HEK293T (cell line): ENCODE measurements around the gene ESR2.

ENCODE experiments used
- CTCF ChIA-PET: fragments of 350-600 bp; formaldehyde crosslinking; extraction: SDS; loops from one replicate; lab custom pipeline; 2021; ENCODE audit warnings: antibody characterized with exemption, inconsistent platforms; lab: Yijun Ruan, JAX
- POLR2A ChIA-PET: fragments of 350-600 bp; formaldehyde crosslinking; extraction: SDS; loops from one replicate; lab custom pipeline; 2020; ENCODE audit warnings: antibody characterized with exemption, inconsistent platforms; lab: Yijun Ruan, JAX
- DNase-seq: peaks from one replicate; pipeline ENCODE4 v3.0.0; 2012; ENCODE audit warnings: mixed read lengths; ENCODE audit errors: extremely low spot score
- ARNT ChIP-seq: fragments of 450-650 bp; IDR thresholded peaks from 2 replicates; pipeline ENCODE4 v1.6.1; 2017; ENCODE audit warnings: mild to moderate bottlenecking
- BHLHE40 ChIP-seq: fragments of 450-650 bp; IDR thresholded peaks from 2 replicates; pipeline ENCODE4 v1.6.1; 2016; ENCODE audit warnings: mild to moderate bottlenecking, moderate library complexity, borderline replicate concordance
- CTBP1 ChIP-seq: fragments of 450-650 bp; IDR thresholded peaks from 2 replicates; pipeline ENCODE4 v1.6.1; 2016; ENCODE audit warnings: borderline replicate concordance
- ELF4 ChIP-seq: fragments of 450-650 bp; IDR thresholded peaks from 2 replicates; pipeline ENCODE4 v1.6.1; 2017; ENCODE audit warnings: antibody characterized with exemption
- FOXA1 ChIP-seq: fragments of 450-650 bp; IDR thresholded peaks from 2 replicates; pipeline ENCODE4 v1.6.1; 2016; ENCODE audit warnings: mild to moderate bottlenecking
- FOXK2 ChIP-seq: fragments of 450-650 bp; IDR thresholded peaks from 2 replicates; pipeline ENCODE4 v1.6.1; 2016; ENCODE audit warnings: mild to moderate bottlenecking
- FOXM1 ChIP-seq: fragments of 450-650 bp; IDR thresholded peaks from 2 replicates; pipeline ENCODE4 v1.6.1; 2017; ENCODE audit warnings: mild to moderate bottlenecking, borderline replicate concordance
- HDGF ChIP-seq: fragments of 450-650 bp; IDR thresholded peaks from 2 replicates; pipeline ENCODE4 v1.6.1; 2017; ENCODE audit warnings: antibody characterized with exemption, borderline replicate concordance
- L3MBTL2 ChIP-seq: fragments of 450-650 bp; conservative IDR thresholded peaks from 2 replicates; pipeline ENCODE4 v1.6.1; 2016; ENCODE audit warnings: mild to moderate bottlenecking
- LEF1 ChIP-seq: fragments of 450-650 bp; IDR thresholded peaks from 2 replicates; pipeline ENCODE4 v1.6.1; 2017; ENCODE audit warnings: mild to moderate bottlenecking, borderline replicate concordance
- NFRKB ChIP-seq: fragments of 450-650 bp; IDR thresholded peaks from 2 replicates; pipeline ENCODE4 v1.6.1; 2016; ENCODE audit warnings: mild to moderate bottlenecking, moderate library complexity
- PKNOX1 ChIP-seq: fragments of 450-650 bp; IDR thresholded peaks from 2 replicates; pipeline ENCODE4 v1.6.1; 2016
- SP1 ChIP-seq: fragments of 450-650 bp; IDR thresholded peaks from 2 replicates; pipeline ENCODE4 v1.6.1; 2017
- SUZ12 ChIP-seq: fragments of 450-650 bp; IDR thresholded peaks from 2 replicates; pipeline ENCODE4 v1.6.1; 2016; ENCODE audit warnings: mild to moderate bottlenecking
- TARDBP ChIP-seq: fragments of 450-650 bp; IDR thresholded peaks from 2 replicates; pipeline ENCODE4 v1.6.1; 2016
- ZNF384 ChIP-seq: fragments of 450-650 bp; IDR thresholded peaks from 2 replicates; pipeline ENCODE4 v1.6.1; 2016

Gene ESR2

GRCh38 chr14:64272019-64272418, 22.2 kb downstream of the ESR2 start:
- ChIA-PET POLR2A (no interaction called here), CTCF (no interaction called here)
- TF ChIP-seq HDGF, result no peak
- no peak for DNase-seq

GRCh38 chr14:64266239-64266638, 27.9 kb downstream of the ESR2 start:
- ChIA-PET CTCF (no interaction called here), POLR2A (no interaction called here)
- DNase-seq, result no peak
- TF ChIP-seq ZNF384, result no peak
- no peak for TF ChIP-seq HDGF
- no peak for TF ChIP-seq PKNOX1
- no peak for TF ChIP-seq L3MBTL2
- no peak for TF ChIP-seq FOXA1
- TF ChIP-seq SUZ12, result no peak
- no peak for TF ChIP-seq FOXK2
- TF ChIP-seq CTBP1, result no peak
- TF ChIP-seq NFRKB, result no peak
- no peak for TF ChIP-seq FOXM1
- TF ChIP-seq BHLHE40, result no peak
- TF ChIP-seq ELF4, result no peak

- CTCF ChIA-PET, result no interaction called here
These were observed 28.9 kb downstream of the ESR2 start for GRCh38 chr14:64265222-64265621.

GRCh38 chr14:64260418-64260817, 33.8 kb downstream of the ESR2 start:
- TF ChIP-seq HDGF (no peak), ELF4 (no peak), SUZ12 (no peak), ZNF384 (no peak), FOXA1 (no peak), NFRKB (no peak), PKNOX1 (no peak), CTBP1 (no peak), LEF1 (no peak), ARNT (no peak), L3MBTL2 (no peak)
- no peak for DNase-seq
- POLR2A ChIA-PET, result no interaction called here
- CTCF ChIA-PET, result no interaction called here

More at GRCh38 chr14:64265222-64265621, 28.9 kb downstream of the ESR2 start:
- POLR2A ChIA-PET, result no interaction called here
- no peak for TF ChIP-seq ARNT
- TF ChIP-seq ZNF384, result no peak
- TF ChIP-seq L3MBTL2, result no peak
- TF ChIP-seq TARDBP, result no peak
- TF ChIP-seq HDGF, result no peak
- TF ChIP-seq LEF1, result no peak
- TF ChIP-seq BHLHE40, result no peak
- no peak for TF ChIP-seq FOXA1
- no peak for TF ChIP-seq SUZ12
- no peak for TF ChIP-seq FOXM1
- TF ChIP-seq SP1, result no peak
- TF ChIP-seq ELF4, result no peak
- TF ChIP-seq CTBP1, result no peak
- no peak for TF ChIP-seq NFRKB
- TF ChIP-seq PKNOX1, result no peak
- no peak for TF ChIP-seq FOXK2
- DNase-seq, result no peak

GRCh38 chr14:64255756-64256155, 38.4 kb downstream of the ESR2 start:
- DNase-seq, result no peak
- TF ChIP-seq ELF4 (no peak), PKNOX1 (no peak), ARNT (no peak), L3MBTL2 (no peak), BHLHE40 (no peak), ZNF384 (no peak), FOXA1 (no peak)
- POLR2A ChIA-PET, result no interaction called here
- CTCF ChIA-PET, result no interaction called here

- POLR2A ChIA-PET, result no interaction called here
- no peak for DNase-seq
- CTCF ChIA-PET, result interaction anchor here (0.6 kb wide), 1 partner anchor 16 kb away, joined by 3 read pairs; no protein-coding TSS in a partner anchor
These were observed 40.5 kb downstream of the ESR2 start for GRCh38 chr14:64253672-64254071.

GRCh38 chr14:64249363-64249762, 44.8 kb downstream of the ESR2 start:
- no peak for TF ChIP-seq SUZ12
- no peak for TF ChIP-seq ZNF384
- no peak for DNase-seq
- POLR2A ChIA-PET, result no interaction called here
- CTCF ChIA-PET, result no interaction called here

More at GRCh38 chr14:64253672-64254071, 40.5 kb downstream of the ESR2 start:
- TF ChIP-seq CTBP1 (no peak), HDGF (no peak), L3MBTL2 (no peak)
